ENCODE data around the gene AR. TPM values are rescaled to one million over a fixed set of nuclear protein-coding genes. Genes with fewer than 3 reads are reported as not detected.

AR gene
- total RNA-seq (not detected in 2 replicates), polyA plus RNA-seq (not detected in 2 replicates), polyA minus RNA-seq (0.14 TPM in 1 of 2 replicates, not detected in the other)
- total RNA-seq (2013): 0.28 TPM

- Histone ChIP-seq H2AFZ (ENCODE audit: insufficient read depth, low read depth, low read length, poor library complexity, severe bottlenecking) (no peak within 1 kb of the TSS), H3K4me3 (ENCODE audit: control extremely low read depth in 1 of 5, extremely low read depth in 1 of 5, insufficient read depth in 1 of 5, low read depth in 2 of 5, low read length in 4 of 5) (no peak within 1 kb of the TSS), H3K27ac (ENCODE audit: low read length in 2 of 2) (no peak within 1 kb of the TSS), H4K20me1 (ENCODE audit: control insufficient read depth, insufficient read depth, low read length, poor library complexity, severe bottlenecking) (no peaks in the 10 kb centered on the region), H3K27me3 (replicated peaks in 1 of 4; ENCODE audit: control extremely low read depth in 1 of 4, control insufficient read depth in 3 of 4, insufficient read depth in 4 of 4, low read length in 3 of 4) (peaks cover 0 to 10% (median 0%) of the 10 kb centered on the region in 4 experiments), H3K36me3 (replicated peaks in 1 of 2; ENCODE audit: control extremely low read depth in 1 of 2, control insufficient read depth in 1 of 2, extremely low read depth in 1 of 2, insufficient read depth in 2 of 2, low read length in 1 of 2) (no peaks in the 10 kb centered on the region), H3K9me3 (ENCODE audit: control extremely low read depth in 1 of 3, control insufficient read depth in 2 of 3, insufficient read depth in 1 of 3, low read length in 2 of 3) (no peaks in the 10 kb centered on the region), H3K79me2 (ENCODE audit: control insufficient read depth, insufficient read depth, low read length) (no peaks in the 10 kb centered on the region), H3K4me2 (replicated peaks; ENCODE audit: low read depth, low read length, poor library complexity, severe bottlenecking) (no peak within 1 kb of the TSS), H3K4me1 (ENCODE audit: control insufficient read depth in 2 of 2, insufficient read depth in 2 of 2, low read length in 2 of 2) (no peaks in the 10 kb centered on the region), H3K9ac (ENCODE audit: low read length) (no peak within 1 kb of the TSS)
- WGBS (ENCODE audit: insufficient coverage): 2% methylated on average over 25 of the region's 30 CpGs
- ATAC-seq (ENCODE audit: low read depth): no peak
- no peak for DNase-seq
- CTCF ChIA-PET: no interaction called here
- H3K9me3 Mint-ChIP-seq (ENCODE audit: insufficient read depth): no peaks in the 10 kb centered on the region
- H3K4me1 Mint-ChIP-seq: peaks cover 2% of the 10 kb centered on the region
- peaks cover 17% of the 10 kb centered on the region for H3K27me3 Mint-ChIP-seq
- POLR2A ChIA-PET: no interaction called here
- TF ChIP-seq CTCF (IDR thresholded peaks at IDR 0.05) (no peak), EZH2 (IDR thresholded peaks at IDR 0.05; ENCODE audit: borderline replicate concordance, insufficient read depth, low read depth, low read length, poor library complexity, severe bottlenecking) (no peak)
- H3K4me3 Mint-ChIP-seq: no peak within 1 kb of the TSS
- no peak within 1 kb of the TSS for H3K27ac Mint-ChIP-seq
- intact Hi-C loops (cut with micrococcal nuclease): no loop called here
Observed at GRCh38 chrX:67543818-67544217, at the start of gene AR. Gene AR (plus strand): TSS chrX:67544021. CDS start chrX:67545147, 1,126 bp downstream.

GRCh38 chrX:67500617-67501016, 43.2 kb upstream of the AR start:
- intact Hi-C loops (cut with micrococcal nuclease): no loop called here
- ATAC-seq (ENCODE audit: low read depth): no peak
- Mint-ChIP-seq H3K27ac (no peak overlapping the region), H3K27me3 (no peaks in the 10 kb centered on the region), H3K4me1 (no peaks in the 10 kb centered on the region), H3K4me3 (no peak overlapping the region), H3K9me3 (ENCODE audit: insufficient read depth) (no peaks in the 10 kb centered on the region)
- Histone ChIP-seq H4K20me1 (ENCODE audit: control insufficient read depth, insufficient read depth, low read length, poor library complexity, severe bottlenecking) (no peaks in the 10 kb centered on the region), H2AFZ (ENCODE audit: insufficient read depth, low read depth, low read length, poor library complexity, severe bottlenecking) (no peak overlapping the region), H3K79me2 (ENCODE audit: control insufficient read depth, insufficient read depth, low read length) (no peaks in the 10 kb centered on the region), H3K36me3 (replicated peaks in 1 of 2; ENCODE audit: control extremely low read depth in 1 of 2, control insufficient read depth in 1 of 2, extremely low read depth in 1 of 2, insufficient read depth in 2 of 2, low read length in 1 of 2) (no peaks in the 10 kb centered on the region), H3K9me3 (ENCODE audit: control extremely low read depth in 1 of 3, control insufficient read depth in 2 of 3, insufficient read depth in 1 of 3, low read length in 2 of 3) (no peaks in the 10 kb centered on the region), H3K27me3 (replicated peaks in 1 of 4; ENCODE audit: control extremely low read depth in 1 of 4, control insufficient read depth in 3 of 4, insufficient read depth in 4 of 4, low read length in 3 of 4) (no peaks in the 10 kb centered on the region), H3K27ac (ENCODE audit: low read length in 2 of 2) (no peak overlapping the region), H3K9ac (ENCODE audit: low read length) (no peak overlapping the region), H3K4me2 (replicated peaks; ENCODE audit: low read depth, low read length, poor library complexity, severe bottlenecking) (no peak overlapping the region), H3K4me1 (ENCODE audit: control insufficient read depth in 2 of 2, insufficient read depth in 2 of 2, low read length in 2 of 2) (no peaks in the 10 kb centered on the region), H3K4me3 (ENCODE audit: control extremely low read depth in 1 of 5, extremely low read depth in 1 of 5, insufficient read depth in 1 of 5, low read depth in 2 of 5, low read length in 4 of 5) (no peak overlapping the region)
- POLR2A ChIA-PET: no interaction called here
- no CpG with 5 or more reads among the region's 1 CpG for WGBS (ENCODE audit: insufficient coverage)
- TF ChIP-seq CTCF (IDR thresholded peaks at IDR 0.05) (no peak), EZH2 (IDR thresholded peaks at IDR 0.05; ENCODE audit: borderline replicate concordance, insufficient read depth, low read depth, low read length, poor library complexity, severe bottlenecking) (no peak)
- no peak for DNase-seq
- CTCF ChIA-PET: no interaction called here

Data from B cell (primary cell).